K562 (cell line): Measurements from ENCODE around the gene BRD3OS. TPM values are rescaled to one million over a fixed set of nuclear protein-coding genes. Genes with fewer than 3 reads are reported as not detected.
A peak's percentile ranks its signal among the peaks of the same experiment; 100 is the strongest.

ENCODE experiments used
- ATAC-seq: fragments of 200-7000 bp; cut with Tn5 transposase; 3 replicates; pipeline ENCODE4 v1.9.1; 2020; ENCODE audit warnings: moderate library complexity
- BruUV-seq: library from RNA; stranded (reverse); fragments of 400-500 nt; replicated peaks from 2 replicates; lab custom pipeline; 2021; lab: Mats Ljungman, UMichigan
- CTCF ChIA-PET: fragments of 300-600 bp; formaldehyde crosslinking; extraction: SDS; loops from one replicate; lab custom pipeline; 2021; ENCODE audit warnings: low intra/inter-chr PET ratio; lab: Yijun Ruan, JAX
- POLR2A ChIA-PET: fragments of 300-600, 350-650 bp; sonication (Branson Sonifier 250); formaldehyde crosslinking; extraction: SDS; loops from one replicate; lab custom pipeline; 2021; ENCODE audit warnings: antibody characterized with exemption, inconsistent platforms; lab: Yijun Ruan, JAX
- DNase-seq, 4 experiments: peaks; one replicate each; pipeline versions ENCODE4 v3.0.0 to v3.0.0-alpha.2; 2011 to 2018; ENCODE audit warnings: low spot score in 3 of 4, mixed read lengths in 3 of 4; ENCODE audit errors: extremely low read depth in 1 of 4
- FAIRE-seq: peaks from 2 replicates; lab custom pipeline; 2011; peaks lifted over from hg19 to GRCh38; lab: Jason Lieb, UNC
- H2AFZ ChIP-seq: 2 replicates; pipeline ENCODE4 v1.6.0; 2011; ENCODE audit warnings: low read depth, low read length, control low read depth, inconsistent platforms
- H3K27ac ChIP-seq: fragments of 200-600 bp; 3 replicates; pipeline ENCODE4 v1.8.0; 2011; ENCODE audit warnings: low read depth, mild to moderate bottlenecking, control low read depth, inconsistent platforms, low read length, moderate library complexity, mixed read lengths; ENCODE audit errors: extremely low read depth
- H3K27me3 ChIP-seq, 2 experiments: fragments of 300-600 bp in 1 of 2; 2 replicates in 1 of 2; 3 replicates in 1 of 2; pipeline versions ENCODE4 v1.6.0 to v1.8.0; 2011; ENCODE audit warnings: inconsistent platforms in 2 of 2, low read length in 2 of 2, mild to moderate bottlenecking in 1 of 2, mixed read lengths in 1 of 2, moderate library complexity in 1 of 2; ENCODE audit not compliant: control insufficient read depth in 2 of 2, insufficient read depth in 2 of 2
- H3K36me3 ChIP-seq: fragments of 300-600 bp; 3 replicates; pipeline ENCODE4 v1.8.0; 2011; ENCODE audit warnings: mild to moderate bottlenecking, low read length, inconsistent platforms; ENCODE audit not compliant: control insufficient read depth, insufficient read depth
- H3K4me1 ChIP-seq, 2 experiments: fragments of 200-600 bp in 1 of 2; replicated peaks in 1 of 2; 2 replicates in 1 of 2; 3 replicates in 1 of 2; pipeline versions ENCODE4 v1.5.1 to v1.8.0; 2011; ENCODE audit warnings: inconsistent platforms in 2 of 2, low read length in 2 of 2, mild to moderate bottlenecking in 1 of 2, mixed read lengths in 1 of 2, moderate library complexity in 1 of 2; ENCODE audit not compliant: control insufficient read depth in 2 of 2, insufficient read depth in 2 of 2
- H3K4me2 ChIP-seq: 2 replicates; pipeline ENCODE4 v1.6.1; 2011; ENCODE audit warnings: low read length, control low read depth, inconsistent platforms, mixed read lengths; ENCODE audit not compliant: insufficient read depth
- H3K4me3 ChIP-seq: fragments of 200-600 bp; sonication (generic), shearing (Covaris generic); 2 replicates; pipeline ENCODE4 v1.5.1; 2016; ENCODE audit warnings: control low read depth, inconsistent platforms
- H3K79me2 ChIP-seq: fragments of 200-600 bp; 3 replicates; pipeline ENCODE4 v1.8.0; 2011; ENCODE audit warnings: low read length, inconsistent platforms; ENCODE audit not compliant: control insufficient read depth, insufficient read depth
- H3K9ac ChIP-seq, 2 experiments: 2 replicates each; pipeline versions ENCODE4 v1.6.0 to v1.6.1; 2011; ENCODE audit warnings: low read depth in 2 of 2, low read length in 2 of 2, control low read depth in 1 of 2, inconsistent platforms in 1 of 2, mild to moderate bottlenecking in 1 of 2, mixed read lengths in 1 of 2; ENCODE audit not compliant: insufficient read depth in 1 of 2
- H3K9me1 ChIP-seq: one replicate; pipeline ENCODE4 v1.6.0; 2011; ENCODE audit warnings: inconsistent platforms, mild to moderate bottlenecking, low read length, moderate library complexity; ENCODE audit not compliant: control insufficient read depth, insufficient read depth
- H3K9me3 ChIP-seq: replicated peaks from 2 replicates; pipeline ENCODE4 v1.5.1; 2011; ENCODE audit warnings: low read depth, low read length, inconsistent platforms; ENCODE audit not compliant: control insufficient read depth, insufficient read depth
- H4K20me1 ChIP-seq: replicated peaks from 2 replicates; pipeline ENCODE4 v1.6.1; 2011; ENCODE audit warnings: low read length, inconsistent platforms, mixed read lengths; ENCODE audit not compliant: control insufficient read depth, insufficient read depth
- BMI1 ChIP-seq: fragments of 150-350 bp; IDR thresholded peaks from 2 replicates; pipeline ENCODE4 v1.6.1; 2014; ENCODE audit warnings: low read length
- HDAC1 ChIP-seq, 2 experiments: fragments of 450-650 bp; IDR thresholded peaks; 2 replicates each; pipeline ENCODE4 v1.6.1; 2016 to 2017; ENCODE audit warnings: inconsistent platforms in 1 of 2, mild to moderate bottlenecking in 1 of 2, moderate library complexity in 1 of 2
- NR4A1 ChIP-seq, 2 experiments: fragments of 250-450 bp in 1 of 2; fragments of 450-650 bp in 1 of 2; sonication (Bioruptor Pico) in 1 of 2; IDR thresholded peaks; 2 replicates each; pipeline versions ENCODE4 v1.4.0 to v1.6.1; 2016 to 2020; ENCODE audit warnings: mild to moderate bottlenecking in 2 of 2, missing compliant biosample characterization in 1 of 2, missing genetic modification characterization in 1 of 2, moderate library complexity in 1 of 2
- PCBP2 ChIP-seq: fragments of 200-400 bp; formaldehyde crosslinking; IDR thresholded peaks from 2 replicates; pipeline ENCODE4 v1.6.1; 2018; ENCODE audit warnings: low read length, low read depth, mild to moderate bottlenecking, moderate library complexity; ENCODE audit not compliant: poor library complexity, severe bottlenecking
- SP1 ChIP-seq: sonication (generic); formaldehyde crosslinking; IDR thresholded peaks from 2 replicates; pipeline ENCODE4 v1.8.1; 2022; ENCODE audit warnings: mild to moderate bottlenecking, missing genetic modification reagents
- SPI1 ChIP-seq: IDR thresholded peaks from 2 replicates; pipeline ENCODE4 v1.6.1; 2011; ENCODE audit warnings: low read depth, low read length, control low read depth, borderline replicate concordance
- WGBS: fragments of 100-300 bp; shearing (Covaris generic); methylation state at CpG from one replicate; pipeline ENCODE4 v1.1.6; 2016; ENCODE audit warnings: low coverage, mixed read lengths; ENCODE audit not compliant: insufficient coverage; ENCODE audit errors: missing lambda C conversion rate; 5-methylcytosine and 5-hydroxymethylcytosine counted together
- in situ Hi-C: fragments of 300-500 bp; cut with MboI; formaldehyde crosslinking; loops from 4 replicates; pipeline ENCODE4 v1.15.0; 2018; ENCODE audit warnings: inconsistent platforms, mixed read lengths
- intact Hi-C: fragments of 100-400 bp; cut with micrococcal nuclease; formaldehyde crosslinking; loops from 2 replicates; pipeline ENCODE4 v1.14.2; 2022
- polyA plus RNA-seq, 8 experiments: library from polyadenylated mRNA; depleted of rRNA in 4 of 8; stranded (reverse) in 5 of 8; unstranded in 3 of 8; fragments of >200 nt; fragmentation: Nextera tagmentation in 2 of 8; fragmentation: Illumina TruSeq in 1 of 8; extraction: Ambion mirVana in 2 of 8; extraction: Trizol in 1 of 8; gene quantifications; 2 replicates each; pipeline versions ENCODE4 v1.2.1 to v1.2.3, GENCODE V29; 2011 to 2014; ENCODE audit warnings: inconsistent platforms in 1 of 8, missing spikeins in 1 of 8
- total RNA-seq, 7 experiments: library from RNA; depleted of rRNA in 6 of 7; stranded (reverse); fragments of >200 nt in 6 of 7; fragmentation: Illumina TruSeq in 2 of 7; extraction: Trizol in 2 of 7; gene quantifications; 2 replicates each; pipeline versions ENCODE4 v1.2.1 to v1.2.3, GENCODE V29; 2011 to 2021; ENCODE audit warnings: low replicate concordance in 1 of 7
- TF ChIP-seq, protein P1 (sequence below): sonication (generic); formaldehyde crosslinking; IDR thresholded peaks from 2 replicates; pipeline ENCODE4 v1.8.1; 2023; ENCODE audit warnings: mild to moderate bottlenecking, missing genetic modification reagents, moderate library complexity
- TF ChIP-seq, protein P2 (sequence below): sonication (generic); formaldehyde crosslinking; IDR thresholded peaks from 2 replicates; pipeline ENCODE4 v1.8.0; 2023; ENCODE audit warnings: mild to moderate bottlenecking, missing genetic modification reagents
- TF ChIP-seq, protein P3 (sequence below): fragments of 450-650 bp; IDR thresholded peaks from 2 replicates; pipeline ENCODE4 v1.6.1; 2017; ENCODE audit warnings: mild to moderate bottlenecking, moderate library complexity
- TF ChIP-seq, protein P4 (sequence below): fragments of 250-450 bp; sonication (Bioruptor Pico); IDR thresholded peaks from 2 replicates; pipeline ENCODE4 v1.4.0; 2020; ENCODE audit warnings: mild to moderate bottlenecking

BRD3OS gene
- total and polyA plus RNA-seq, 9 of the 15 experiments (the other 6 are each of a cell fraction or from before 2014, with no cell fraction given) = 1.1 to 8.7 (median 5.9) TPM

DNA sequence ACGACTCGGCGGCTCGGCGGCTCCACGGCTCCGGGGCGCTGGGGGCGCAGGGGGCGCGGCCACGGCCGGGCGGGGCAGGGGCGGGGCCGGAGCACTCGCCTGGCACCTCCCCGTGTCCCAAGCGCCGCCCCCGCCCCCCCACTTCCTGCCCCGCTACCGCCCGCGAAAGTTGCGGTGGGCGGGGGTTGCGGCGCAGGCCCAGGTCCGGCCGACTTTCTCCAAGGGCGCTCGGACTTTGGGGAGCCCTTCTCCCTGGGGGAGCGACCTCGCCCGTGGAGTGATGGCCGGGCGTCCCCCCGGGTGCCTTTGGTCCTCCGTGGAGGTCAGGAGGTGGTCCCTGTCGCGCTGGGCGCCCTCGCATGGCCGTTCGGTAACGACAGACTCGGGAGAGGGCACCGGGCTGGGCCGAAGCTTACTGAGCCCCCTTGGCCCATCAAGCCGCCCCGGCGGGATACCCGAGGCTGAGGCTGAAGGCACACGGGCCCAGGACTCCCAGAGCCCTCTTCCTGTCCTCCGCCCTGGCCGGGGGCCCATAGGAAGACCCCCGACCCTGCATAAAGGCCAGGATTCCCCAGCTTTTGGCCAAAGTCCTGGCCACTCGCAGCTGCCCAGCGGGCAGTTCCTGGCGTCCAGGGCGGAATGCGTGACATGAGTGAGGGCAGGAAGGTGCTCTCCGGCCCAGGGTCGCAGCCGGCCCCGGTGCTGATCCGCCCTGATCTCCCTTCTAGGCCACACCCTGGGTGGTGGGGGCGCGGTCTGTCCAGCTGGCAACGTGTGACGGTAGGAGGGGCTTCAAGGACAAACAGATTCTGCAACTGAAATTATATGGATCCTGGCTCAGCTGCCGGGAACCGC, 32.3 kb upstream of the BRD3OS start:
- peaks cover 0 to 27% of the 10 kb centered on the region in 2 experiments; a peak in 3 of 5 replicates for H3K27me3 ChIP-seq
- intact Hi-C loops (no loop called here), in situ Hi-C loops (no loop called here)
- peak overlapping the region; percentile 68 for H3K4me3 ChIP-seq
- H3K79me2 ChIP-seq = no peaks in the 10 kb centered on the region
- FAIRE-seq = peak; percentile 70
- POLR2A ChIA-PET = interaction anchor here (0.6 to 1.4 kb wide), 5 partner anchors 15 to 211 kb away, joined by 3 to 4 read pairs (median 3); no protein-coding TSS in a partner anchor
- H3K9ac ChIP-seq = peak overlapping the region; percentile 71 to 94
- no peaks in the 10 kb centered on the region for H3K9me1 ChIP-seq
- CTCF ChIA-PET = interaction anchor here (0.7 to 3.7 kb wide), 3 partner anchors 197 to 586 kb away, joined by 3 to 44 read pairs (median 3); no protein-coding TSS in a partner anchor
- H3K9me3 ChIP-seq = no peaks in the 10 kb centered on the region
- no TSS peak for BruUV-seq
- DNase-seq = peak; percentile 80 to 93 (median 91)
- H3K4me1 ChIP-seq = peaks cover 0 to 41% of the 10 kb centered on the region in 2 experiments; a peak in 3 of 5 replicates
- 1% methylated on average over 29 of the region's 74 CpGs for WGBS
- peak overlapping the region; percentile 94 for H2AFZ ChIP-seq
- no peaks in the 10 kb centered on the region for H3K36me3 ChIP-seq
- H3K4me2 ChIP-seq = peak overlapping the region; percentile 82
- H3K27ac ChIP-seq = peak overlapping the region; percentile 63
- H4K20me1 ChIP-seq = peaks cover 17% of the 10 kb centered on the region
- peak; percentile 88 for ATAC-seq
- peak; percentile 43; the same call in 1 of the 2 replicates for TF ChIP-seq SP1 (CRISPR knock-in tag)
- TF ChIP-seq, protein P1, sequence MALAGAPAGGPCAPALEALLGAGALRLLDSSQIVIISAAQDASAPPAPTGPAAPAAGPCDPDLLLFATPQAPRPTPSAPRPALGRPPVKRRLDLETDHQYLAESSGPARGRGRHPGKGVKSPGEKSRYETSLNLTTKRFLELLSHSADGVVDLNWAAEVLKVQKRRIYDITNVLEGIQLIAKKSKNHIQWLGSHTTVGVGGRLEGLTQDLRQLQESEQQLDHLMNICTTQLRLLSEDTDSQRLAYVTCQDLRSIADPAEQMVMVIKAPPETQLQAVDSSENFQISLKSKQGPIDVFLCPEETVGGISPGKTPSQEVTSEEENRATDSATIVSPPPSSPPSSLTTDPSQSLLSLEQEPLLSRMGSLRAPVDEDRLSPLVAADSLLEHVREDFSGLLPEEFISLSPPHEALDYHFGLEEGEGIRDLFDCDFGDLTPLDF (CRISPR knock-in tag) = no peak
- TF ChIP-seq, protein P2, sequence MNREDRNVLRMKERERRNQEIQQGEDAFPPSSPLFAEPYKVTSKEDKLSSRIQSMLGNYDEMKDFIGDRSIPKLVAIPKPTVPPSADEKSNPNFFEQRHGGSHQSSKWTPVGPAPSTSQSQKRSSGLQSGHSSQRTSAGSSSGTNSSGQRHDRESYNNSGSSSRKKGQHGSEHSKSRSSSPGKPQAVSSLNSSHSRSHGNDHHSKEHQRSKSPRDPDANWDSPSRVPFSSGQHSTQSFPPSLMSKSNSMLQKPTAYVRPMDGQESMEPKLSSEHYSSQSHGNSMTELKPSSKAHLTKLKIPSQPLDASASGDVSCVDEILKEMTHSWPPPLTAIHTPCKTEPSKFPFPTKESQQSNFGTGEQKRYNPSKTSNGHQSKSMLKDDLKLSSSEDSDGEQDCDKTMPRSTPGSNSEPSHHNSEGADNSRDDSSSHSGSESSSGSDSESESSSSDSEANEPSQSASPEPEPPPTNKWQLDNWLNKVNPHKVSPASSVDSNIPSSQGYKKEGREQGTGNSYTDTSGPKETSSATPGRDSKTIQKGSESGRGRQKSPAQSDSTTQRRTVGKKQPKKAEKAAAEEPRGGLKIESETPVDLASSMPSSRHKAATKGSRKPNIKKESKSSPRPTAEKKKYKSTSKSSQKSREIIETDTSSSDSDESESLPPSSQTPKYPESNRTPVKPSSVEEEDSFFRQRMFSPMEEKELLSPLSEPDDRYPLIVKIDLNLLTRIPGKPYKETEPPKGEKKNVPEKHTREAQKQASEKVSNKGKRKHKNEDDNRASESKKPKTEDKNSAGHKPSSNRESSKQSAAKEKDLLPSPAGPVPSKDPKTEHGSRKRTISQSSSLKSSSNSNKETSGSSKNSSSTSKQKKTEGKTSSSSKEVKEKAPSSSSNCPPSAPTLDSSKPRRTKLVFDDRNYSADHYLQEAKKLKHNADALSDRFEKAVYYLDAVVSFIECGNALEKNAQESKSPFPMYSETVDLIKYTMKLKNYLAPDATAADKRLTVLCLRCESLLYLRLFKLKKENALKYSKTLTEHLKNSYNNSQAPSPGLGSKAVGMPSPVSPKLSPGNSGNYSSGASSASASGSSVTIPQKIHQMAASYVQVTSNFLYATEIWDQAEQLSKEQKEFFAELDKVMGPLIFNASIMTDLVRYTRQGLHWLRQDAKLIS (CRISPR knock-in tag) = no peak
- peak in 1 of 2 experiments; percentile 57; a peak in 1 of 4 replicates for TF ChIP-seq HDAC1 (IDR thresholded peaks at IDR 0.05)
- 0 out of 2 replicates have a peak, but pooled peaks have one; percentile 6 for TF ChIP-seq SPI1
- TF ChIP-seq, protein P3, sequence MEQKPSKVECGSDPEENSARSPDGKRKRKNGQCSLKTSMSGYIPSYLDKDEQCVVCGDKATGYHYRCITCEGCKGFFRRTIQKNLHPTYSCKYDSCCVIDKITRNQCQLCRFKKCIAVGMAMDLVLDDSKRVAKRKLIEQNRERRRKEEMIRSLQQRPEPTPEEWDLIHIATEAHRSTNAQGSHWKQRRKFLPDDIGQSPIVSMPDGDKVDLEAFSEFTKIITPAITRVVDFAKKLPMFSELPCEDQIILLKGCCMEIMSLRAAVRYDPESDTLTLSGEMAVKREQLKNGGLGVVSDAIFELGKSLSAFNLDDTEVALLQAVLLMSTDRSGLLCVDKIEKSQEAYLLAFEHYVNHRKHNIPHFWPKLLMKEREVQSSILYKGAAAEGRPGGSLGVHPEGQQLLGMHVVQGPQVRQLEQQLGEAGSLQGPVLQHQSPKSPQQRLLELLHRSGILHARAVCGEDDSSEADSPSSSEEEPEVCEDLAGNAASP = no peak
- TF ChIP-seq PCBP2 = no peak
- TF ChIP-seq BMI1 = no peak
- TF ChIP-seq NR4A1 (CRISPR knock-in tag; IDR thresholded peaks at IDR 0.05) = no peak
- TF ChIP-seq NR4A1 (tag; IDR thresholded peaks at IDR 0.05) = no peak
- TF ChIP-seq, protein P4, sequence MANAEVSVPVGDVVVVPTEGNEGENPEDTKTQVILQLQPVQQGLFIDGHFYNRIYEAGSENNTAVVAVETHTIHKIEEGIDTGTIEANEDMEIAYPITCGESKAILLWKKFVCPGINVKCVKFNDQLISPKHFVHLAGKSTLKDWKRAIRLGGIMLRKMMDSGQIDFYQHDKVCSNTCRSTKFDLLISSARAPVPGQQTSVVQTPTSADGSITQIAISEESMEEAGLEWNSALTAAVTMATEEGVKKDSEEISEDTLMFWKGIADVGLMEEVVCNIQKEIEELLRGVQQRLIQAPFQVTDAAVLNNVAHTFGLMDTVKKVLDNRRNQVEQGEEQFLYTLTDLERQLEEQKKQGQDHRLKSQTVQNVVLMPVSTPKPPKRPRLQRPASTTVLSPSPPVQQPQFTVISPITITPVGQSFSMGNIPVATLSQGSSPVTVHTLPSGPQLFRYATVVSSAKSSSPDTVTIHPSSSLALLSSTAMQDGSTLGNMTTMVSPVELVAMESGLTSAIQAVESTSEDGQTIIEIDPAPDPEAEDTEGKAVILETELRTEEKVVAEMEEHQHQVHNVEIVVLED (CRISPR knock-in tag) = no peak
